Measurements from ENCODE around the gene HMX1. TPM values are rescaled to one million over a fixed set of nuclear protein-coding genes. Genes with fewer than 3 reads are reported as not detected.

The HMX1 gene
- total and polyA plus RNA-seq, 10 of the 15 experiments (the other 5 are each of a cell fraction or from before 2014, with no cell fraction given), result not detected

GRCh38 chr4:8862800-8863685, 8.6 kb downstream of the HMX1 start:
- in situ Hi-C loops (cut with MboI) (no loop called here), intact Hi-C loops (cut with micrococcal nuclease; ENCODE audit: unreplicated experiment) (no loop called here)
- no peaks in the 10 kb centered on the region for H3K79me2 ChIP-seq (ENCODE audit: control insufficient read depth, insufficient read depth, low read length)
- POLR2A ChIA-PET, result no interaction called here
- H3K4me2 ChIP-seq (ENCODE audit: control insufficient read depth, insufficient read depth), result no peak overlapping the region
- no peak overlapping the region for H3K9ac ChIP-seq (ENCODE audit: control insufficient read depth, insufficient read depth, low read length)
- BruUV-seq (replicated peaks), result no TSS peak
- FAIRE-seq (no peak), DNase-seq (ENCODE audit: low read depth, low spot score) (no peak), ATAC-seq (no peak)
- H3K27me3 ChIP-seq (replicated peaks in 1 of 2; ENCODE audit: control insufficient read depth in 2 of 2, insufficient read depth in 2 of 2, low read length in 1 of 2), result peaks cover 0 to 11% of the 10 kb centered on the region in 2 experiments; a peak in 1 of 4 replicates
- CTCF ChIA-PET, result no interaction called here
- H3K4me1 ChIP-seq (ENCODE audit: control insufficient read depth, insufficient read depth, low read length), result no peaks in the 10 kb centered on the region
- 40% methylated on average over 40 of the region's 41 CpGs for WGBS (ENCODE audit: insufficient coverage, insufficient replicate concordance, low lambda C conversion rate, missing lambda C conversion rate)
- no peaks in the 10 kb centered on the region; the same call in 2 of the 3 replicates for H3K9me3 ChIP-seq (replicated peaks; ENCODE audit: control insufficient read depth, insufficient read depth, low read length)
- H3K27ac ChIP-seq (ENCODE audit: control insufficient read depth, insufficient read depth), result no peak overlapping the region
- H3K4me3 ChIP-seq, result no peak overlapping the region
- H2AFZ ChIP-seq (ENCODE audit: control insufficient read depth, low read depth, low read length), result no peak overlapping the region
- RAD21 ChIA-PET (ENCODE audit: unreplicated experiment), result no interaction called here
- no peaks in the 10 kb centered on the region for H3K36me3 ChIP-seq (ENCODE audit: control insufficient read depth in 2 of 2, insufficient read depth in 2 of 2, low read length in 1 of 2)
- no peaks in the 10 kb centered on the region for H4K20me1 ChIP-seq (ENCODE audit: control insufficient read depth, insufficient read depth)
- SMC1A ChIA-PET (ENCODE audit: uncharacterized antibody, unreplicated experiment), result no interaction called here
- TF ChIP-seq FOS (IDR thresholded peaks at IDR 0.05; ENCODE audit: borderline replicate concordance, extremely low read depth, insufficient read length) (no peak), NRF1 (conservative IDR thresholded peaks at IDR 0.05; ENCODE audit: low read depth, low read length) (no peak), TARDBP (IDR thresholded peaks at IDR 0.05; ENCODE audit: borderline replicate concordance) (no peak), ZNF687 (IDR thresholded peaks at IDR 0.05) (no peak), YY1 (IDR thresholded peaks at IDR 0.05; ENCODE audit: low read depth, low read length) (no peak), CREM (IDR thresholded peaks at IDR 0.05; ENCODE audit: low read depth) (no peak), RCOR1 (conservative IDR thresholded peaks at IDR 0.05; ENCODE audit: low read depth, low read length) (no peak), SIN3A (IDR thresholded peaks at IDR 0.05; ENCODE audit: low read depth, low read length) (no peak), GABPA (IDR thresholded peaks at IDR 0.05; ENCODE audit: low read depth) (no peak), ZNF207 (IDR thresholded peaks at IDR 0.05; ENCODE audit: borderline replicate concordance) (no peak), SPI1 (IDR thresholded peaks at IDR 0.05; ENCODE audit: borderline replicate concordance, insufficient read depth, low read depth, low read length) (no peak), RAD21 (IDR thresholded peaks at IDR 0.05; ENCODE audit: insufficient read depth, low read depth, low read length) (no peak), HDAC2 (IDR thresholded peaks at IDR 0.05) (no peak), ZZZ3 (IDR thresholded peaks at IDR 0.05; ENCODE audit: control insufficient read depth, insufficient read length, low read depth) (no peak), BRCA1 (IDR thresholded peaks at IDR 0.05; ENCODE audit: low read depth, low read length) (no peak)
- TF ChIP-seq, protein P1, sequence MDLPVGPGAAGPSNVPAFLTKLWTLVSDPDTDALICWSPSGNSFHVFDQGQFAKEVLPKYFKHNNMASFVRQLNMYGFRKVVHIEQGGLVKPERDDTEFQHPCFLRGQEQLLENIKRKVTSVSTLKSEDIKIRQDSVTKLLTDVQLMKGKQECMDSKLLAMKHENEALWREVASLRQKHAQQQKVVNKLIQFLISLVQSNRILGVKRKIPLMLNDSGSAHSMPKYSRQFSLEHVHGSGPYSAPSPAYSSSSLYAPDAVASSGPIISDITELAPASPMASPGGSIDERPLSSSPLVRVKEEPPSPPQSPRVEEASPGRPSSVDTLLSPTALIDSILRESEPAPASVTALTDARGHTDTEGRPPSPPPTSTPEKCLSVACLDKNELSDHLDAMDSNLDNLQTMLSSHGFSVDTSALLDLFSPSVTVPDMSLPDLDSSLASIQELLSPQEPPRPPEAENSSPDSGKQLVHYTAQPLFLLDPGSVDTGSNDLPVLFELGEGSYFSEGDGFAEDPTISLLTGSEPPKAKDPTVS (IDR thresholded peaks at IDR 0.05; ENCODE audit: low read depth, low read length), result no peak
- TF ChIP-seq, protein P2, sequence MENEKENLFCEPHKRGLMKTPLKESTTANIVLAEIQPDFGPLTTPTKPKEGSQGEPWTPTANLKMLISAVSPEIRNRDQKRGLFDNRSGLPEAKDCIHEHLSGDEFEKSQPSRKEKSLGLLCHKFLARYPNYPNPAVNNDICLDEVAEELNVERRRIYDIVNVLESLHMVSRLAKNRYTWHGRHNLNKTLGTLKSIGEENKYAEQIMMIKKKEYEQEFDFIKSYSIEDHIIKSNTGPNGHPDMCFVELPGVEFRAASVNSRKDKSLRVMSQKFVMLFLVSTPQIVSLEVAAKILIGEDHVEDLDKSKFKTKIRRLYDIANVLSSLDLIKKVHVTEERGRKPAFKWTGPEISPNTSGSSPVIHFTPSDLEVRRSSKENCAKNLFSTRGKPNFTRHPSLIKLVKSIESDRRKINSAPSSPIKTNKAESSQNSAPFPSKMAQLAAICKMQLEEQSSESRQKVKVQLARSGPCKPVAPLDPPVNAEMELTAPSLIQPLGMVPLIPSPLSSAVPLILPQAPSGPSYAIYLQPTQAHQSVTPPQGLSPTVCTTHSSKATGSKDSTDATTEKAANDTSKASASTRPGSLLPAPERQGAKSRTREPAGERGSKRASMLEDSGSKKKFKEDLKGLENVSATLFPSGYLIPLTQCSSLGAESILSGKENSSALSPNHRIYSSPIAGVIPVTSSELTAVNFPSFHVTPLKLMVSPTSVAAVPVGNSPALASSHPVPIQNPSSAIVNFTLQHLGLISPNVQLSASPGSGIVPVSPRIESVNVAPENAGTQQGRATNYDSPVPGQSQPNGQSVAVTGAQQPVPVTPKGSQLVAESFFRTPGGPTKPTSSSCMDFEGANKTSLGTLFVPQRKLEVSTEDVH (IDR thresholded peaks at IDR 0.05; ENCODE audit: low read depth, partially characterized antibody), result no peak
